Measurements from ENCODE around the gene ATP8B2.
A peak's percentile ranks its signal among the peaks of the same experiment; 100 is the strongest.
"Not testable (repeated sequence)": the region's sequence is repeated elsewhere in the genome, so short reads cannot be mapped to it uniquely, and the experiment has no call there.

ATP8B2 gene

DNA sequence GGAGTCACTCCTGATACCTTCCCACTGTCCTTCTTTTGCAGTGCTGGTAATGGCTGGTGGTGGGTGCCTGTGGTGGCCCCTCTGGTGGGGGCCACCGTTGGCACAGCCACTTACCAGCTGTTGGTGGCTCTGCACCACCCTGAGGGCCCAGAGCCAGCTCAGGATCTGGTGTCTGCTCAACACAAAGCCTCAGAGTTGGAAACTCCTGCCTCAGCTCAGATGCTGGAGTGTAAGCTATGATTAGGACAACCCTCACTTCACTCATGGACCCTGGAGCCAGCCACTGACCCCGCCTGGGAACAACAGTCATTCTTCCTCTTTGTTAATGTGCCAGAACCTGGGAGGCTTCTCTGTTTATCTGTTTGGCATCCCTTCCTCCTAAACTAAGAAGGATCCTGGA is 1.1 kb upstream of the ATP8B2 start:
- no peak for FAIRE-seq
- no peak for DNase-seq (ENCODE audit: insufficient read length, low spot score)

GRCh38 chr1:154325583-154326545 is 539 bp downstream of the ATP8B2 start:
- DNase-seq (ENCODE audit: insufficient read length, low spot score), result peak; percentile 77
- FAIRE-seq, result no peak

DNA sequence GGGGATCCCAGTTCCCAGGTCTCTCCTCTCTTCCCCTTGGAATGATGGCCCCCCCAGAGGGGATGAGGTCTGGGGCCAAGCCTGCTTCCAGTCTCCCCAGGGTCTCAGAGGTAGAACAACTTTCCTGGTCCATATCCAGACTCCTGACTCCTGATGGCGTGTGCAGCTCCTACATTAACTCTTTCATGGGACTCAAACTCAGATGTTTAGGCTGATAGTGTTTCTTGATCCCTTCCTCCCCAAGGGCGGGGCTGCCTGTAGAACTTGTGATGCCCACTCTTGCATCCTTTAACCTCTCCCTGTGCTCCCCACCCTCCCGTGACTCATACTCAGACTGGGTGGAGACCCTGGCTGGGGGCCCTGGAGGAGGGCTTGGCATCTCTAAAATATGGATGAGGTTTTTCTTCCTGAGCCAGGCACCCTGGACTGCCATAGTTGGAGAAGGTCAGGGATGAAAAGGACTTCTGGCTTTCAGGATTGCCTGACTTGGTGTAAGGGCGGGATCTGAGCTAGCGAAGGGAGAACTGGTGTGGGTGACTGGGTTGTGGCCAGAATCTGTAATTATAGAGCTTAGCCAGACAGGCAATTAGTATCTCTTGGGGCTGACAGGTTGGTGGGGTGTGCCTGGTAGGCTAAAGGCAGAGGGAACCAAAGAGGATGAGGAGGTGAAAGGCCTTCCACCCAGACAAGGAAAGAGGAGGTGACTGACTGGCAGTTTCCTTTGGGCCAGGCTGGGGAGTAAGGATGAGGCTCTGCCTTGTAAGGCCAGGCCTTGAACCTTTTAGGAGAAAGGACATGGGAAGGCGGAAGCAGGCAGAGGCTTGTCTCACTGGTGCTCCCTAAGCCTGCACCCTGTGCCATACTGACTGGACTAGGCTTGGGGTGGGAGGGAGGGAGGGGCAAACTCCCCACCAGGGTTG is 1.5 kb downstream of the ATP8B2 start:
- no peak for DNase-seq (ENCODE audit: insufficient read length, low spot score)
- FAIRE-seq, result no peak

- FAIRE-seq, result no peak
- no peak for DNase-seq (ENCODE audit: insufficient read length, low spot score)
These were observed 2.4 kb downstream of the ATP8B2 start for GRCh38 chr1:154327466-154328317.

DNA sequence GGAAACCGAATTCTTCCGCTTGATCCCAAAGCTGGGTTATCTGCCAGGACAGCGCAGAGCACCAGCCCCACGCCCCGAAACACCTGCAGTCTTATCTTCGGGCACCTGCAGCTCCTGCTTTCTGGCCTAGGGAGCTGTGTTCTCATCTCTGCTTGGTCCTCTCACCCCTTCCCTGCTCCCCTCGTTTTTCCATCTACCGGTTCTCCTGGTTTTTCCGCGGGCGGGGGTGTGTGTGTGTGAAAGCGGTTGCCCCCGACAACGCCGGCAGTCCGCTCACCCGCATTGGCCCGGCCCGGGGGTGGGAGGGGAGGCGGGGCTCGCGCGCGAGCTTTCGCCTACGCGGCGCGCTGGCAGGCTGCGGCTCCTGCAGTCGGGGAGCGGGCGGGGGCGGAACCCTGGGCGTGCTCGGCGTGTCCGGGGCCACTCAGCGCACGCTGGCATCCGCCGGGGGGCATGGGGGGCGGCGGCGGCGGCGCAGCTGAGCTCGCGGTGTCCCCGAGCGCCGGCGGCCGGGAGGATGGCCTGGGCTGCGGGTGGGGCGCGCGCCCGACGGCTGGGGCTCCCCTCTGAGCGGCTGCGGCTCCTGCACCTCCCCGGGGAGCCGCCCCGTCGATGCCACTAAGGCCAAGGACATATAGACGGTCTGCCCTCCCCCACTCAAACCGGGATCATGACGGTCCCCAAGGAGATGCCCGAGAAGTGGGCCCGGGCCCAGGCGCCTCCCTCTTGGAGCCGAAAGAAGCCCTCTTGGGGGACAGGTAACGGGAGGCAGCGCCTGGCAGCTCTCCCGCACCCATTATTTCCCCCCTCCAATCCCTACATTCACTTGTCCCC is 3.2 kb downstream of the ATP8B2 start:
- DNase-seq (ENCODE audit: insufficient read length, low spot score), result no peak
- no peak for FAIRE-seq

- FAIRE-seq, result no peak
- DNase-seq (ENCODE audit: insufficient read length, low spot score), result no peak
These were observed 3.8 kb downstream of the ATP8B2 start for GRCh38 chr1:154329152-154329521.

DNA sequence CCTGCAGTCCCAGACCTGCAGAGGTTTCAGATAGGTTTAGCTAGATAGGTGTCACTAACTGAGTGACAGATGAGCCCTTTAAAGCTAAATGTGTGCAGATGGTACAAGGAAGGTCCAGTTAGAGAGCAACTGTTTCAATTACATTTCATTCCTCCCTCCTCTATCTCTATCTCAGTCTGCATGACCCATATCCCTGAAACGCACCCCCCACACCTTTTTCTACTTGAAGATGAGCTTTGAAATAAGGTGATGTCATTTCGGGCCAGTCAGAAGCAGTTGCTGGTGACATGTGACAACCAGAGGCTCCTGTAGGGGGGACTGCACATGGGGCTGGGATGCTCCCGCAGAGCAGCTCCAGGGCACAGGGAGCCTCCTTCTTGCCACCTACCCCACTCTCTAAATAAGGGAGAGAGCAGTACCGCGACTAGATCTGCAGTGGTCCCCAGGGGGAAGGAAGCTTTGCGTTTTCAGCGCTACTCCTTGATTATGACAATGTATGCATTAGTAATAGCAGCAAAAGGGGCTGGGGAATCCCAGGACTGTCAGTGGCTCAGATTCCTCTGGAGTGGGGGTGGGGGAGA is 4.3 kb downstream of the ATP8B2 start:
- no peak for FAIRE-seq
- no peak for DNase-seq (ENCODE audit: insufficient read length, low spot score)

GRCh38 chr1:154330669-154331068 is 5.3 kb downstream of the ATP8B2 start:
- FAIRE-seq, result no peak

GRCh38 chr1:154334079-154335024 is 9.0 kb downstream of the ATP8B2 start:
- DNase-seq (ENCODE audit: insufficient read length, low spot score) (no peak), FAIRE-seq (no peak)

More at GRCh38 chr1:154330669-154331068, 5.3 kb downstream of the ATP8B2 start:
- DNase-seq (ENCODE audit: insufficient read length, low spot score), result no peak

DNA sequence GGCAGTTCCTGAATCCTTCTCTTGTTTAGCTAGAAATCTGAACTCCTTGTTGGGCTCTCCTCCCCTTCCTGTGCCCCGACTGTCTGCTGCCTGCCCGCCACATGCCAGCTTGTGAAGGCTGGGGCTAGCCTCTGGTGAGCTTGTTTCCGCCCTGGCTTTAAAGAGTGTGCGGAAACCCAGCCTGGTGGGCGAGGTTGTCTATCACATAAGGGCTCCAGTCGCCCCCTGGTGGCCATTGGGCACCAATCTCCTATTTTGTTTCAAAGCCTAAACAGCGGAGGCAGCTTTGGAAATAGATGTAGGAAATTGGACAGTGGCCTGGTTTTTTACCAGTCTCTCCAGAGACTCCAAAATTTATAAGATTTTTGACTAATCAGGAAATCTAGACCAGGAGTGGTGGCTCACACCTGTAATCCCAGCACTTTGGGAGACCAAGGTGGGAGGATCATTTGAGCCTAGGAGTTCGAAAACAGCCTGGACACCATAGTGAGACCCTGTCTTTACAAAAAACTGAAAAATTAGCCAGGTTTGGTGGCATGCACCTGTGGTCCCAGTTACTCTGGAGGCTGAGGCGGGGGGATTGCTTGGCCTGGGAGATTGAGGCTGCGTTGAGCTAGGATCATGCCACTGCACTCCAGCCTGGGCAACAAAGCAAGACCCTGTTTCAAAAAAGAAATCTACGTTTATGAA is 9.8 kb downstream of the ATP8B2 start:
- no peak for FAIRE-seq

DNA sequence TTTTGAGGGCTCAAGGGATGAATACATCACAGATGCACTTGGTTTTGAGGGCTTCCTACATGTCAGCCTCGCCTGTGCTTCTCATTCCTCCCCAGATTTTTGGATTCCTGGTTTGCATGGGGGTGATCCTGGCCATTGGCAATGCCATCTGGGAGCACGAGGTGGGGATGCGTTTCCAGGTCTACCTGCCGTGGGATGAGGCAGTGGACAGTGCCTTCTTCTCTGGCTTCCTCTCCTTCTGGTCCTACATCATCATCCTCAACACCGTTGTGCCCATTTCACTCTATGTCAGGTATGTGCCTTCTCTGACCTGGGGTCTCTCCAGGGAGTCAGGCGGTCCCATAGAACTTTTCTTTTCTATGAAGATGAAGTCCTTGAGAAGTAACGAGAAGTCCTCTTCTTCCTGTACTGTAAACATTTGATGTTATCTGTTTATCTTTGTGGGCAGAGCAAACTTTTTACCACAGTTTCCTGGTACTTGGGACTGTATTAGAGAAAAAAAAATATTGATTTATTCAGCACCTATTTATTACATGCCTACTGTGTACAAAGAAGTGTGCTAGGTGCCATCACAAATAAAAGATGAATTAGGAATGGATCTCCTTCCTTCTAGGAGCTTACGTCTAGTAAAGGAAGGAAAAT is 12.0 kb downstream of the ATP8B2 start:
- DNase-seq (ENCODE audit: insufficient read length, low spot score), result no peak
- FAIRE-seq, result no peak

More for the DNA sequence above, 9.8 kb downstream of the ATP8B2 start:
- DNase-seq (ENCODE audit: insufficient read length, low spot score), result peak; percentile 70

DNA sequence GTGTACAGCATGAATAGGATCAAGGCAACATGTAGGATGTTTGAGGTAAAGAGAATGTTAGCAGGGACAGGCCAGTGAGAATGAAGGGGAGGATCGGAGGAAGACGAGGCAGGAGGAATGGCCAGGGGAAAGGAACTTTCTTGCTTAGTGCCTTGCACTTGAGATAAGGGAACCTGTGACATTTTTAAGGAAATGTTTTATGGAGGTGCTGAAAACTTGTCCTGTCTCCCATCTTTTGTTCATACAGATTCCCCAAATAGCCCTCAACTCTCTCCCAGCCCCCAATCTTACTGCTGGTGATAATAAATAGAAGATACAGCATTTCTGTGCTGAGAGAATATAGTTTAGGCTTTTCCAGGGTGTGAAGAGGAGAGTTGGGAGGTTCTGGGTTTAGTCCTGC is 13.6 kb downstream of the ATP8B2 start:
- DNase-seq (ENCODE audit: insufficient read length, low spot score), result no peak
- no peak for FAIRE-seq

- not testable (repeated sequence) for FAIRE-seq; DNase-seq (ENCODE audit: insufficient read length, low spot score)
These were observed 16.0 kb downstream of the ATP8B2 start for GRCh38 chr1:154341366-154341765.

DNA sequence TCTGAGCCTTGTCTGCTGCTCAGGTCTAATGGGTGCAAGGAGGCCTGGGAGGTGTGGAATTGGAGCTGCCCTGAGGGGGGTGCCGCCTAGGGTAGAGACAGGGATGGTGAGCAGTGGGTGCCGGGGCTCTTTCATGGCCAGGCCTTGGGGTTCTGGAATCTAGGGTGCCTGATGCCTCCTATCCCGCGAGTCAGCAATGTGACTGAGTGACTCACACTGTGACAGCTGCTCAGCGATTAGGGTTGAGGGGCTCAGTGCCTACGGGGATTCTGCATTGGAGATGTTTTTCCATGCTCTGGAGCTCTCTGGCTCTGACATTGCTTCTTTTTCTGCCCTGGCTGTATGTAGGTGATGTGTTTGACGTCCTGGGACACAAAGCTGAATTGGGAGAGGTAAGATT is 16.8 kb downstream of the ATP8B2 start:
- DNase-seq (ENCODE audit: insufficient read length, low spot score) (no peak), FAIRE-seq (no peak)

- DNase-seq (ENCODE audit: insufficient read length, low spot score) (no peak), FAIRE-seq (no peak)
These were observed 17.6 kb downstream of the ATP8B2 start for GRCh38 chr1:154342836-154343472.

DNA sequence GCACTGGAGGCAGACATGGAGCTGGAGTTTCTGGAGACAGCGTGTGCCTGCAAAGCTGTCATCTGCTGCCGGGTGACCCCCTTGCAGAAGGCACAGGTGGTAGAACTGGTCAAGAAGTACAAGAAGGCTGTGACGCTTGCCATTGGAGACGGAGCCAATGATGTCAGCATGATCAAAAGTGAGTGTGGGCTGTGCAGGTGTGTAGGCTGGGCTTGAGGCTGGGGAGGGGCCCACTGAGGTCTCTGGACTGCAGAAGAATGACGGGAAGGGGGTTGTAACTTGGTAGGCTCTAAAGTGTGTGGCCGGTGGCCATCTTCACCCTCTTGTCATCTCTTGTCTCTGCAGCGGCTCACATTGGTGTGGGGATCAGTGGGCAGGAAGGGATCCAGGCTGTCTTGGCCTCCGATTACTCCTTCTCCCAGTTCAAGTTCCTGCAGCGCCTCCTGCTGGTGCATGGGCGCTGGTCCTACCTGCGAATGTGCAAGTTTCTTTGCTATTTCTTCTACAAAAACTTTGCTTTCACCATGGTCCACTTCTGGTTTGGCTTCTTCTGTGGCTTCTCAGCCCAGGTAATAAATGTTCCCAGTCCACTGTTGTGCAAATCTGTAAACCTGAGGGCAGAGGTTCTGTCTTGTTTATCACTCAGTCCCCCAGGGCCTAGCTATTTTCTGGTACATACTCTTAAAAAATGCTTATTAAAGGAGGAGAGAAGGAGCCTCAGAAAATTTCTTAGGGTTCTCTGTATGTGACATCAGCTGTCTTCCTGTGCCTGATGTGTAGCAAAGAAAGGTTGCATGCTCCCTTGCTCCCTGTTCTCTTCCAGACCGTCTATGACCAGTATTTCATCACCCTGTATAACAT is 19.9 kb downstream of the ATP8B2 start:
- no peak for DNase-seq (ENCODE audit: insufficient read length, low spot score)

More for the DNA sequence above, 19.9 kb downstream of the ATP8B2 start:
- no peak for FAIRE-seq
